GM10248 (cell line): ENCODE data around the gene LRP1-AS.

Source experiments
- CTCF ChIA-PET: fragments of 300-600 bp; sonication (Branson Sonifier 250); formaldehyde crosslinking; extraction: SDS; loops from one replicate; lab custom pipeline; 2021; ENCODE audit warnings: antibody characterized with exemption; lab: Yijun Ruan, JAX
- POLR2A ChIA-PET: fragments of 350-650 bp; sonication (Branson Sonifier 250); formaldehyde crosslinking; extraction: SDS; loops from one replicate; lab custom pipeline; 2020; ENCODE audit warnings: antibody characterized with exemption; lab: Yijun Ruan, JAX
- DNase-seq: peaks from one replicate; pipeline ENCODE4 v3.0.0; 2012; ENCODE audit errors: extremely low spot score
- TF ChIP-seq, protein P1 (sequence below): IDR thresholded peaks from 2 replicates; pipeline ENCODE4 v1.5.1; 2012; ENCODE audit warnings: mild to moderate bottlenecking, low read depth; ENCODE audit errors: extremely low read depth, missing control alignments, control extremely low read depth

The LRP1-AS gene

DNA sequence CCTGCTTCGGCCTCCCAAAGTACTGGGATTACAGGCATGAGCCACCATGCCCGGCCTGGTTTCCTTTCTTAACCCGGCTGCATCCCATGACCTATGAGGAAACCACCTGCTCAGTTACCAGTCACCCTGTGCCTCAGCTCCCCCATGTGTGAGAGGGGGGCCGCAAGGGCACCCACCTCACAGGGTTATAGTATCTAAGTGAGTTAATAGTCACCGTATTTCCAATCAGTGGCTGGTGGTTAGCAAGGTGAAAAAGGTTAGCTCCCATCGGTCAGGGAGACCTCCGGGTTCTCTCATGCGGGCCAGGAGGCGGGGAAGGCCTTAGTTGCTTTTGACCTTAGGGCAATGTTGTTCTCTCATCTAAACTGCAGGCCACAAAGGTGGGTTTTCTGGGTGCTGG is 12.5 kb downstream of the LRP1-AS start:
- ChIA-PET POLR2A (interaction anchor here (0.6 kb wide), 1 partner anchor 353 kb away, joined by 5 read pairs; the partner anchor contains the start of gene MARS1), CTCF (interaction anchor here (1.0 to 2.4 kb wide), 3 partner anchors 11 to 66 kb away, joined by 3 to 6 read pairs (median 4); no protein-coding TSS in a partner anchor)
- TF ChIP-seq, protein P1, sequence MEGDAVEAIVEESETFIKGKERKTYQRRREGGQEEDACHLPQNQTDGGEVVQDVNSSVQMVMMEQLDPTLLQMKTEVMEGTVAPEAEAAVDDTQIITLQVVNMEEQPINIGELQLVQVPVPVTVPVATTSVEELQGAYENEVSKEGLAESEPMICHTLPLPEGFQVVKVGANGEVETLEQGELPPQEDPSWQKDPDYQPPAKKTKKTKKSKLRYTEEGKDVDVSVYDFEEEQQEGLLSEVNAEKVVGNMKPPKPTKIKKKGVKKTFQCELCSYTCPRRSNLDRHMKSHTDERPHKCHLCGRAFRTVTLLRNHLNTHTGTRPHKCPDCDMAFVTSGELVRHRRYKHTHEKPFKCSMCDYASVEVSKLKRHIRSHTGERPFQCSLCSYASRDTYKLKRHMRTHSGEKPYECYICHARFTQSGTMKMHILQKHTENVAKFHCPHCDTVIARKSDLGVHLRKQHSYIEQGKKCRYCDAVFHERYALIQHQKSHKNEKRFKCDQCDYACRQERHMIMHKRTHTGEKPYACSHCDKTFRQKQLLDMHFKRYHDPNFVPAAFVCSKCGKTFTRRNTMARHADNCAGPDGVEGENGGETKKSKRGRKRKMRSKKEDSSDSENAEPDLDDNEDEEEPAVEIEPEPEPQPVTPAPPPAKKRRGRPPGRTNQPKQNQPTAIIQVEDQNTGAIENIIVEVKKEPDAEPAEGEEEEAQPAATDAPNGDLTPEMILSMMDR, result no peak
- DNase-seq, result no peak

DNA sequence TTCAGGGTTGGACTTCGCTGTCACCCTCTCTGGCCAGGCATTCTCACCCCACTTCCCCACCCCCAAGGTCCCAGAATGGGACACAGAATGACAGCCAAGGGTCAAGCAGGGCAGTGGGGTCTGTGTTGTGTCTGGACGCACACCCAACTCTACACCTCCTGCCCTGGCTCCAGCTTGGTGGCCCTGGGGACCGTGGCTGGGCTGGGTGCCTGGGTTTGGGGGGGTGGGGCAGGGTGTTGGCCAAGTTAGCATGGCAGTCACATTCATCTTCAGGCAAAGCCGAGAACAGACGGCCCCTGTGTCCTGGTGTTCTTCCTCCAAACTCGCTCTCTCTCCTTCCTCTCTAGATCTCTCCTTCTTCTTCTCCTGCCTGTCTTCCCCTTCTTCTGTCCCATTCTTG is 13.5 kb downstream of the LRP1-AS start:
- no peak for DNase-seq
- POLR2A ChIA-PET, result no interaction called here
- CTCF ChIA-PET, result interaction anchor here (1.0 to 14.5 kb wide), 4 partner anchors 9 to 109 kb away, joined by 4 to 159 read pairs (median 6); no protein-coding TSS in a partner anchor
- TF ChIP-seq, protein P1, result no peak

DNA sequence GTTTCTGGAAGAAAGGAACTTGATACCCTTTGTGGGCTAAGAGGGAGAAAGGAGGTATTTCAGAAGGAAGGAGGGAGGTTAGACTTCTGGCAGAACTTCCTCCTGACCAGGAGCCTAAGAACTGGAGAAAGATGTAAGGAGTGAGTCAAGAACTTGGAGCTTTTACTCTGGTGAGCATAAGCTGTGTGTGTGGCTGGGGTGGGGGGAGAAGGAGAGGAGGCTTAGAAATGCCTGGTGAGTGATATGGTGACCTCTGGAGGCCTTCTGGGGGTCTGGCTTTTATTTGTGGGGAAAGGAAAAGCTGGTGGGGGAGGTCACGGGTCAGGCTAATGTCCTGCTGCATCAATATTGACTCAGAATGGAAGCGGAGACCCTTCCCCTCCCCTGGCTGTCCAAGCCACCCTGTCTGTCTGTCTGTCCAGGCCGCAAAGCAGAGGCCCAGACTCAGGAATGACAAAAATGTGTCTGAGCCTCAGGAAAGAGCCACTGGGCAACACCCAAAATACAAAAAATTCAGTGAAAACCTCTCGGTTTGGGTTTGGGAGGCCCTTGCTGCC is 14.3 kb downstream of the LRP1-AS start:
- DNase-seq, result no peak
- POLR2A ChIA-PET, result no interaction called here
- CTCF ChIA-PET, result interaction anchor here (1.0 to 14.5 kb wide), 7 partner anchors 9 to 110 kb away, joined by 4 to 159 read pairs (median 6); no protein-coding TSS in a partner anchor
- TF ChIP-seq, protein P1, result no peak

DNA sequence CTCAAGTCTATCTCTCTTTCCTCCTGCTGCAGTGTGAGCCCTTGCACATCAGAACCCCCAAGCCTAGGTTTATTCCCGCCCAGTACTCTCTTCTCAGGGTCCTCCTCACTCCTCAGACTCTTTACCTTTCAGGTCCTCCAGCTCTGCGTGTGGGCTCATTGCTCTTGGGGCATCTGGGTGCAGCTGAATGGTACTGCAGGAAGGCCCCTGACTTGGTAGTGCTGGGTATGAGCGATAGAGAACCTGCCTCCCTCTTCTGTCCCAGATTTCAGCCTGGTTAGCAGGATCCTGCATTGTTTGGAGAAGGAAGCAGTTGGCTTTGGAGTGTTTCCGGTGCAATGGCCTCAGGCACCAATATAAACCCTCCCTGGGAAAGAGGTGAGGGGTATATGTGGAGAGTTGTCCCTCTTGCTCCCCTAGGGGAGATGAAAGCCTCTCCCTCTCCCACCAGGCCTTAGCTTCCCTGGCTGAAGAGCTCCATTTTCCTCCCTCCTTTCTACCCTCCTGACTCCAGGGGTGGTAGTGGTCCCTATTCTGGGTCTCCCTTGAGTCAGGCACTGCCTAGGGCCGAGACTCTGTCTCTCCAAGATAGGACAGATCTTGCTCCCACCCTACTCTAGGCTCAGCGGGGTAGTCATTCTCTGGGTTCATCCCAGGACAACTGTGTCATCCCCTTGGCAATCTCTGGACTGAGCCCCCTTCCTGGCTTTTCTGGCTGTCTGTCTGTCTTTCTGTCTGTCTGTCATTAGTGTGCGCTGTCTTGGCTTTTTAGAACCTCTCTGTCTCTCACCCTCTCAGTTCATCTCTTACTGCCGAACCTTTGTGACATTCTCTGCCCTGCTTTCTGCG is 15.3 kb downstream of the LRP1-AS start:
- TF ChIP-seq, protein P1, result no peak
- ChIA-PET CTCF (interaction anchor here (1.7 to 14.5 kb wide), 6 partner anchors 14 to 82 kb away, joined by 4 to 159 read pairs (median 6); partner anchors contain the start of gene STAT6), POLR2A (no interaction called here)
- DNase-seq, result no peak

DNA sequence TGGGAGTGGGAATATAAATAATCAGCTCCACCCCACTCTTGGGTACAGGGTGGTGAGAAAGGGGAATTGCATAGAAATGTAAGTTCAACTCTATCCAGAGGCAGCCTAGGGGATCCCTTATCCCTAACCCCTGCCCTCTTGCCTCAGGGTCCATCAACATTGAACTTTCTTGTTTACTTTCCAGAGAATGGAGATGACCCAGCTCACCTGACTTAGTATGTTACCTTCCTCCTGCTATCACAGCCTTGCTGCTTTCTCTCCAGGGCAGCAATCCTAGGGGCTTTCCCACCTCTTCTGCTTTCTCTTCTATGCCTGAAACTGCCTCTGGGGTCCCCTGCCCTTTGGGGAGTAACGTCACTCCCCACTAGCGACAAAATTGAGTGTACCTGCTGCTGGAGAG is 16.5 kb downstream of the LRP1-AS start:
- ChIA-PET CTCF (interaction anchor here (1.7 to 14.5 kb wide), 4 partner anchors 15 to 62 kb away, joined by 4 to 159 read pairs (median 68); partner anchors contain the start of gene STAT6), POLR2A (no interaction called here)

DNA sequence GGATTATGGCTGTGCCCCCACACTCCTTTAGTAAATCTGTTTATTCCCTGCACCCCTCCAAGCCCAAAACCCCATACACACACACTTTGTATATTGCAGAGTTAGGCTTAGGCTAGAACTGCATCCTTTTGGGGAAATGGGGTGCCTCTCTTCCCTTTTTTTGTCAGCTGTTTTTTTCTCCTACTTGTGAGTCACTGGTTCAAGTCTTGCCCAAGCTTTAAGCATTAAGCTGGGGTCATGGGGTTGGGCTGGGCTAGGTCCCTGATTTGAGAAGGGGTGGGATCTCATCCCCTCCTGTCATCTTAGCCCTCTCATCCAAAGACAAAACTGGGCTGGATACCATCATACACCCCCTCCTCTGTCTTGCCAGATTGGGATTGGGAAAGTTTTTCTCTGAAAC is 17.5 kb downstream of the LRP1-AS start:
- CTCF ChIA-PET, result interaction anchor here (1.4 to 14.5 kb wide), 4 partner anchors 19 to 61 kb away, joined by 3 to 159 read pairs (median 67); partner anchors contain the start of gene STAT6

More for the DNA sequence above, 16.5 kb downstream of the LRP1-AS start:
- TF ChIP-seq, protein P1, result no peak
- no peak for DNase-seq

More for the DNA sequence above, 17.5 kb downstream of the LRP1-AS start:
- POLR2A ChIA-PET, result no interaction called here
- DNase-seq, result no peak
- TF ChIP-seq, protein P1, result no peak
